ENCODE measurements around the gene DTHD1. TPM values are rescaled to one million over a fixed set of nuclear protein-coding genes. Genes with fewer than 3 reads are reported as not detected.

Gene DTHD1
- total and polyA plus RNA-seq, 2 experiments from 2014 or later = not detected

DNA sequence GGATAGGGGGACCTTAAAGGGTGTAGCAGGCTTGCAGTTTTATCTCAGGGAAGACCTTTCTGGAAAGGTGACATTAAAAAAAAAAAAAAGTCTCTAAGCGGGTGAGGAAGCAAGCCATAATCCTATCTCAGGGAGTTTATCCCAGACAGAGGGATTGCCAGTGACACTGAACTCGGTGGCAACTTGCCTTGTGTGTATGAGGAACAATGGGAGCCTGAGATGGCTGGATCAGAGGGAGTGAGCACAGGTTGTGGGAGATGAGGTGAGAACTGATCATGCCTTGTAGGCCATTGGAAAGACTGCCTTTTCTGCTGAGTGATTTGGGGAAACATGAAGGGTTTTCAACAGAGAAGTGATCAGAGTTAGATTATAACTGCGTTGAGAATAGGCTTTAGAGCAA, 31.1 kb downstream of the DTHD1 start:
- in situ Hi-C loops (cut with MboI) = loop anchor here (25.0 kb wide), 1 partner anchor 100 kb away; no protein-coding TSS in a partner anchor

DNA sequence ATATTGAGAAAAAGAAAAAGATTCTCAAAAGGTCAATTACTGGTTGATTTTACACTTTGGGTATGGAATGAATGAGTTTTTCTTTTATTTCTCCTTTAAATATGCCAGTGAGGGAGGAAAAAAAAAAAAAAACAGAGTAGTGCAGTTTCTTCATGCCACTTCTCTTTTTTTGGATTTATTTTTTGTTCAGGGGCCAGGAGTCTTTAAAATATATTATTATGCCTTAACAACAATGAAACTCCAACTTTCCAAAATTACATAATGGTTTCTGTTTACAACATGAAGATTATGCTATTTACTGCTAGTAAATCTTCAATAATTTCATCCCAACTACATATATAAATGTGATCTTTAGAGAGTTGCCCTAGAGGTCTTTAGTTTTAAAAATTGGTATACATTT, 31.9 kb downstream of the DTHD1 start:
- H3K9ac ChIP-seq = no peak overlapping the region
- no peaks in the 10 kb centered on the region for H3F3A ChIP-seq (ENCODE audit: insufficient read depth)
- H3K4me1 ChIP-seq (ENCODE audit: insufficient read depth) = no peaks in the 10 kb centered on the region
- H3K4me3 ChIP-seq = no peak overlapping the region
- H3K27me3 ChIP-seq (replicated peaks; ENCODE audit: insufficient read depth) = no peaks in the 10 kb centered on the region
- H2AFZ ChIP-seq = no peak overlapping the region
- no peak overlapping the region for H3K4me2 ChIP-seq (ENCODE audit: unreplicated experiment)
- H3K36me3 ChIP-seq (ENCODE audit: low read depth) = no peaks in the 10 kb centered on the region
- no peaks in the 10 kb centered on the region for H4K20me1 ChIP-seq (ENCODE audit: insufficient read depth)
- no peaks in the 10 kb centered on the region for H3K9me2 ChIP-seq (ENCODE audit: insufficient read depth)
- TF ChIP-seq EZH2 (IDR thresholded peaks at IDR 0.05; ENCODE audit: insufficient read depth, poor library complexity, severe bottlenecking) (no peak), EZH2phosphoT487 (IDR thresholded peaks at IDR 0.05; ENCODE audit: insufficient read depth, low read depth) (no peak)
- H3K27ac ChIP-seq = no peak overlapping the region
- in situ Hi-C loops (cut with MboI) = loop anchor here (25.0 kb wide), 1 partner anchor 99 kb away; no protein-coding TSS in a partner anchor
- no peaks in the 10 kb centered on the region for H3K9me3 ChIP-seq (ENCODE audit: low read depth)
- no peaks in the 10 kb centered on the region for H3K79me2 ChIP-seq (ENCODE audit: insufficient read depth)
- no peak for DNase-seq

More for the DNA sequence above, 31.1 kb downstream of the DTHD1 start:
- H3K9me3 ChIP-seq (ENCODE audit: low read depth) = no peaks in the 10 kb centered on the region
- H2AFZ ChIP-seq = no peak overlapping the region
- H3K79me2 ChIP-seq (ENCODE audit: insufficient read depth) = no peaks in the 10 kb centered on the region
- 19% methylated on average over 3 of the region's 3 CpGs for WGBS, 2 experiments (ENCODE audit: low coverage in 1 of 2, low lambda C conversion rate in 2 of 2, missing lambda C conversion rate in 2 of 2)
- H3K27ac ChIP-seq = no peak overlapping the region
- no peak overlapping the region for H3K4me3 ChIP-seq
- H3K27me3 ChIP-seq (replicated peaks; ENCODE audit: insufficient read depth) = no peaks in the 10 kb centered on the region
- no peak overlapping the region for H3K4me2 ChIP-seq (ENCODE audit: unreplicated experiment)
- no peaks in the 10 kb centered on the region for H3K36me3 ChIP-seq (ENCODE audit: low read depth)
- no peak for DNase-seq
- H3K9ac ChIP-seq = no peak overlapping the region
- no peaks in the 10 kb centered on the region for H3K4me1 ChIP-seq (ENCODE audit: insufficient read depth)
- no peak for TF ChIP-seq EZH2 (IDR thresholded peaks at IDR 0.05; ENCODE audit: insufficient read depth, poor library complexity, severe bottlenecking)
- TF ChIP-seq EZH2phosphoT487 (IDR thresholded peaks at IDR 0.05; ENCODE audit: insufficient read depth, low read depth) = no peak
- H3K9me2 ChIP-seq (ENCODE audit: insufficient read depth) = no peaks in the 10 kb centered on the region
- no peaks in the 10 kb centered on the region for H4K20me1 ChIP-seq (ENCODE audit: insufficient read depth)
- H3F3A ChIP-seq (ENCODE audit: insufficient read depth) = no peaks in the 10 kb centered on the region

DNA sequence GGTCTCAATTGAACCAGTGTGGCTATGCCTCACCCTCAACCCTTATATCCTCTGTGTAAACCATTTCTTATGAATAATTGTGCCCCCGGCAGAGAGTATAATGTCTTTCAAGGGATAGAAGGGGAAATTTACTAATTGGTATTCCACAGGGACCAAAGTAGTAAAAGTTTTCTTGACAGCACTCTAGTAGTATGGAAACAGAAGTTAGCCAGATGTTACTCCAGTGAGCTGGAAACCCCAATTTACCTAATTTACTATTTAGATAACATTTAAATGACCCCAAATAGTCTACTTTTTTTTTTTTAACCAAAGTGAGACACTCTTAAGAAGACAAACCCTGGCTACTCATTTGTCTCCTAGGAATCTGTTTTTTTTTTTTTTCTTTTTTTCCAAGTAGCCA, 32.3 kb downstream of the DTHD1 start:
- H3K4me1 ChIP-seq (ENCODE audit: insufficient read depth) = no peaks in the 10 kb centered on the region
- no peak overlapping the region for H3K9ac ChIP-seq

DNA sequence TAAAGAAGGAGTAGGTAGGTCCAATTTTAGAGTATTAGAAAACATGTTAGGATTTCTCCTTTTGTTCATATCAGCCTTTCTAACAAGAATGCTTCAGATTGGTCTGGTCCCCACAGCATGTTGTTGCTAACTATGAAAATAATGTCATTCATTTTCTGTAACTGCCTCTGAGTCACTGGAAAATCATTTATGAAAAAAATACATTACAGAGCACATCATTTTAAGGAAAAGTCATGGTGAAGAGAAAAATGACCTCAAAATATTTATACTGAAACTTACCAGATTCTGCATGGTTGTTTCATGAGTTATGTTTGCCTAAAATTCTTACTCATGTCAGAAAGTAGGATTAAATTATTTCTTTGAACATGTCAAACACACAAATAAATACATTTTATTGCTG, 35.2 kb downstream of the DTHD1 start:
- H2AFZ ChIP-seq = no peak overlapping the region
- DNase-seq = no peak
- H3K9ac ChIP-seq = no peak overlapping the region
- no peak overlapping the region for H3K4me2 ChIP-seq (ENCODE audit: unreplicated experiment)
- no peak overlapping the region for H3K27ac ChIP-seq
- H4K20me1 ChIP-seq (ENCODE audit: insufficient read depth) = no peaks in the 10 kb centered on the region
- H3K9me2 ChIP-seq (ENCODE audit: insufficient read depth) = no peaks in the 10 kb centered on the region
- no peaks in the 10 kb centered on the region for H3F3A ChIP-seq (ENCODE audit: insufficient read depth)
- TF ChIP-seq EZH2phosphoT487 (IDR thresholded peaks at IDR 0.05; ENCODE audit: insufficient read depth, low read depth) = no peak
- TF ChIP-seq EZH2 (IDR thresholded peaks at IDR 0.05; ENCODE audit: insufficient read depth, poor library complexity, severe bottlenecking) = no peak
- H3K79me2 ChIP-seq (ENCODE audit: insufficient read depth) = no peaks in the 10 kb centered on the region
- in situ Hi-C loops (cut with MboI) = loop anchor here (25.0 kb wide), 1 partner anchor 96 kb away; no protein-coding TSS in a partner anchor
- no peak overlapping the region for H3K4me3 ChIP-seq
- H3K27me3 ChIP-seq (replicated peaks; ENCODE audit: insufficient read depth) = no peaks in the 10 kb centered on the region
- H3K9me3 ChIP-seq (ENCODE audit: low read depth) = no peaks in the 10 kb centered on the region
- H3K4me1 ChIP-seq (ENCODE audit: insufficient read depth) = no peaks in the 10 kb centered on the region
- no peaks in the 10 kb centered on the region for H3K36me3 ChIP-seq (ENCODE audit: low read depth)

More for the DNA sequence above, 32.3 kb downstream of the DTHD1 start:
- Histone ChIP-seq H3K9me2 (ENCODE audit: insufficient read depth) (no peaks in the 10 kb centered on the region), H3K79me2 (ENCODE audit: insufficient read depth) (no peaks in the 10 kb centered on the region), H3F3A (ENCODE audit: insufficient read depth) (no peaks in the 10 kb centered on the region), H3K27ac (no peak overlapping the region), H3K4me3 (no peak overlapping the region), H4K20me1 (ENCODE audit: insufficient read depth) (no peaks in the 10 kb centered on the region), H3K4me2 (ENCODE audit: unreplicated experiment) (no peak overlapping the region), H3K9me3 (ENCODE audit: low read depth) (no peaks in the 10 kb centered on the region), H2AFZ (no peak overlapping the region), H3K36me3 (ENCODE audit: low read depth) (no peaks in the 10 kb centered on the region), H3K27me3 (replicated peaks; ENCODE audit: insufficient read depth) (no peaks in the 10 kb centered on the region)
- 22 to 24% methylated on average over 1 of the region's 1 CpG for WGBS, 2 experiments (ENCODE audit: low coverage in 1 of 2, low lambda C conversion rate in 2 of 2, missing lambda C conversion rate in 2 of 2)
- DNase-seq = no peak
- no peak for TF ChIP-seq EZH2 (IDR thresholded peaks at IDR 0.05; ENCODE audit: insufficient read depth, poor library complexity, severe bottlenecking)
- no peak for TF ChIP-seq EZH2phosphoT487 (IDR thresholded peaks at IDR 0.05; ENCODE audit: insufficient read depth, low read depth)
- in situ Hi-C loops (cut with MboI) = loop anchor here (25.0 kb wide), 1 partner anchor 99 kb away; no protein-coding TSS in a partner anchor

DNA sequence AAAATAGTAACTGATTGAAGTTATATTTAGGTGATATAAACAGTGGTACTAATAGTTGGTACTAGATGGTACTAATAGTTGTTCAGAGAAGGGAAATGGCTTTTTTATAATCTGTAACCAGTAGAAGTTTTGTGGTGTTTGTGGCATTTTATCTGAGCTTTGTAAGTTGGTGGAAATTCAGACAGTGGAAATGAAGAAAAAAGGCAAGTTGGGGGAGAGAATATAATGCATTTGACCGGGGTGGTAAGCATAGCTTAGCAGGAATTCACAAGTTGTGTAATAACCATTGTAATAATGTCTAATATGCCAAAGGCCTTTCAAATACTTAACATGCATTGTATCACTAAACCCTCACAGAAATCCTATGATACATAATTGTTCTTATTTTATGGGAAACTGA, 36.3 kb downstream of the DTHD1 start:
- Histone ChIP-seq H3K79me2 (ENCODE audit: insufficient read depth) (no peaks in the 10 kb centered on the region), H3K4me2 (ENCODE audit: unreplicated experiment) (no peak overlapping the region), H3K9ac (no peak overlapping the region), H3F3A (ENCODE audit: insufficient read depth) (no peaks in the 10 kb centered on the region), H4K20me1 (ENCODE audit: insufficient read depth) (no peaks in the 10 kb centered on the region), H3K4me1 (ENCODE audit: insufficient read depth) (no peaks in the 10 kb centered on the region), H2AFZ (no peak overlapping the region), H3K9me2 (ENCODE audit: insufficient read depth) (no peaks in the 10 kb centered on the region), H3K36me3 (ENCODE audit: low read depth) (no peaks in the 10 kb centered on the region), H3K9me3 (ENCODE audit: low read depth) (no peaks in the 10 kb centered on the region), H3K27me3 (replicated peaks; ENCODE audit: insufficient read depth) (no peaks in the 10 kb centered on the region), H3K27ac (no peak overlapping the region), H3K4me3 (no peak overlapping the region)
- 13 to 15% methylated on average over 1 of the region's 1 CpG for WGBS, 2 experiments (ENCODE audit: low coverage in 1 of 2, low lambda C conversion rate in 2 of 2, missing lambda C conversion rate in 2 of 2)
- in situ Hi-C loops (cut with MboI) = loop anchor here (25.0 kb wide), 1 partner anchor 95 kb away; no protein-coding TSS in a partner anchor
- DNase-seq = no peak
- TF ChIP-seq EZH2 (IDR thresholded peaks at IDR 0.05; ENCODE audit: insufficient read depth, poor library complexity, severe bottlenecking) = no peak
- no peak for TF ChIP-seq EZH2phosphoT487 (IDR thresholded peaks at IDR 0.05; ENCODE audit: insufficient read depth, low read depth)
